Fibroblast of skin of right biceps (primary cell): ENCODE measurements around the gene KRT32.
"Not testable (repeated sequence)": the region's sequence is repeated elsewhere in the genome, so short reads cannot be mapped to it uniquely, and the experiment has no call there.

Experiments
- DNase-seq: peaks from one replicate; pipeline ENCODE4 v3.0.0-alpha.2; 2013

Gene KRT32

DNA sequence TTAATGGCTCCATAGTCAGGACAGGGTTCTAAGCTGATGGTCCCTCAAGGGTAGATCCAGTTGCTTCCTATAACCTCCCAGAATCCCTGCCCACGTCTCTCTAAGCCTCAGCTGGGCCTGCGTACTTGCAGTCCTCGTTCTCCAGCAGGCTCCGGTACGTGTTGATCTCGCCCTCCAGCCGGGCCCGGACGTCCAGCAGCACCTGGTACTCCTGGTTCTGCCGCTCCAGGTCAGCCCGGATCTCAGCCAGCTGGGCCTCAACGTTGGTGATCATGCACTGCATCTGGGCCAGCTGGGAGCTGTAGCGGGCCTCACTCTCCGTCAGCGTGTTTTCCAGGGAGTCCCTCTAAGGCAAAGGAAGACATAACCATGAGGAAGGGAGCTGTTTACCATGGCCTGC lies 4.5 kb downstream of the KRT32 start:
- DNase-seq, result no peak

DNA sequence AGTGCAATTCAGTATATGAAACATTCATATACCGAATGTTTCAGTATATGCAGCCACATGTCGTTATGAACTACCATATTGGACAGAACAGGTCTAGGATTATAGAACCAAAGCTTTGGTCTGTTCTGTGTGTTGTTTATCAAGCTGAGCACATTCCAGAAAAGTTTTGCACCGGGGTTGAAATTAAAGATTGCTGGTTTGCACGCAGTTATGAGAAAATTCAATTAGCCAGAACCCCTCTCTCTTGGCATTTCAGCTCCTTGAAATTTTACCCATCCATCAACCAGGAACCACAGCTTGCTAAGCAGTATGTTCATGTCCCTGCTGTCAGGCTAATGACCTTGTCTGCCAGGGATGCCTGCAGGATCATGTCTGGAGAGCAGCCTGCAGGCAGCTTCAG lies 9.5 kb downstream of the KRT32 start:
- no peak for DNase-seq

DNA sequence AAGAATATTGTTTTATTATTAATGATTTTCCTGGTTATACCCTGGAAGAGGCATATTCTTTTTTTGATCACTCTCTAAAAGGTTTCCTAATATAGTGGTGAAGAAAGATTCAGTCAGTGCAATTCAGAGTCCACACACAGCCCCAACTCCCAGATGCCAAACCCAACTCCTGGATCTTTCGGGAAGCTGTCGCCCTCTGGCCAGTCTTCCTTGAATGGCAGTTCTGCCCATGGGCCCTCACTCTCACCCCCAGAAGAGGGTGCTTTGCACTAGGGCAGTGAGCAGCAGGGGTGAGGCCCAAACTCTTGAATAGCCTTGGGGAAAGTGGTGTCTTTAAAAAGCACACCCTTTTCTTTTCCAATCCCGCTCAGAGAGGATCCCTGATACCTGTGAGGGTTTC lies 11.0 kb downstream of the KRT32 start:
- peak; percentile 9 for DNase-seq

DNA sequence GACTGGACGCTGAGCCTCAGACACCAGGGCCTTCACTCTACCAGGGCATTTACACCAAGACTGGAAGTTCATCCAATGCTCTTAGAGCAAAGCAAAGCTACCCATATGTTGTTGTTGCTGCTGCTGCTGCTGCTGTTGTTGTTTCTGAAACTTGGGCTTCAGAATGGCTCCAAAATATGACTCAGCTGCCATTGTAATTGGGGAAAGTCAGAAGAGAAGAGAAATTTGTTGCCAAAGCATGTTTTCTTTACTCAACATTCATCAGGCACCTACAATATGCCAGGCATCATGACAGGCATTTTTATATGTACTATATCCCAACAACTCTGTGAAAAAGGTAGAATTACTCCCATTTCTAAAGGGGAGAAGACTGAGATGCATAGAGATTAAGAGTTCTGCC lies 11.9 kb downstream of the KRT32 start:
- DNase-seq, result peak; percentile 5

DNA sequence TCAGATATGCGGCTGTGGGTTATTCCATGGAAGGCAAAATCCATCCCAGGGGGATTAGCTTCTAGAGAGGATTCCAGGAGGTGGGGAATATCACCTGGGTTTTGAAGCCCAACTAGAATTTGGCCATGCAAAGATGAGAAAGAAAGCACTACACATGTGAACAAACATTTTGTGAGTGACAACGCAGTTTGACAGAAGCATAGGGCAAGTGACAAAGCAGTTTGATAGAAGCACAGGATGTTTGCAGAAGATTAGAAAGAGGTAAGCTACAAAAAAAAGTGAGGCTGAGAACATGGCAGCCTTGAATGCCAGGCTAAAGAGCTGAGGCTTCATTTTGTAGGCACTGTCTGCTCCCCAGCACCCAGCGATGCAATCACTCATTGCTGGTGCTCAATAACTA lies 14.1 kb downstream of the KRT32 start:
- DNase-seq, result no peak

DNA sequence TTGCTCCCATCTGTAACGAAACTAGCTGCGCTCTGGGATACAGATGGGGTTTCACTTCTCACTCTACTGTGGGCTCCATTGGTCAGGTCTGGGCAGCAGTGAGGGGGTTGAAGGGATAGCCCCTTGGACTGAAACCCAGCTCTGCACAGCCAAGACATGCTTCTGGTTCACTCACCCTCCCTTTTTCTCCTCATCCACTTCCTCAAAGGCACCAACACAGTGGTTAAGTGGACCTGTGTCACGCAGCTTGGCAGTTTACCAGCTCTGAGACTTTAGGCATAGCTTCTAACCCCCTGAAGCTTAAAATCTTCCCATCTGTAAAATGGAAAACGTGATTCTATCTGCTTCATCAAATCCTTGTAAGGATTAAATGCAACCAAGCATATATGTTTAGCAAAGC lies 14.9 kb downstream of the KRT32 start:
- no peak for DNase-seq

DNA sequence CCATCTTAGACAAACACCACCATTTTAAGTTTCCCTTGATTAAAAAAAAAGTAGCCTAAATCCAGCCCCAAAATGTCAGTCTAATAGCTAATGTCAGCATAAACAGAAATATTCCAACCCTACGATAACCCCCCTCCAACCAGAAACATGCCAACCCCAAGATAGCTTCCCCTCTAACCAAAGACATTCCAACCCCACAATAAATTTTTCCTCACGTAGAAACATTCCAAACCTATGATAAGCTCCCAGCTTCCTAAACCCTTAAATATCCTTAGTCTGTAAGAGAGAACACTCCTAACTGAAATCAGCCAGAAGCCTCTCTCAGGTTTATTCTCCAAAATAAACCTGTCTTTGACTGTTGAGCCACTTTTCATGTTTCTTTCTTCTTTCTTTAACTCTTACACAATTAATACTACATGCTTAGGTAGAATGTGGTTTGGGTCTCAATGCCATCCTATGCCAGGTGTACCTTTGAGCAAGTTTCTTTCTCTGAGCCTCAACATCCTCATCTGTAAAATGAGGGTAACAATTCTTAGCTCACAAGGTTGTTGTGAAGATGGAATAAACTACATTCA lies 15.9 kb downstream of the KRT32 start:
- DNase-seq, result peak; percentile 77

DNA sequence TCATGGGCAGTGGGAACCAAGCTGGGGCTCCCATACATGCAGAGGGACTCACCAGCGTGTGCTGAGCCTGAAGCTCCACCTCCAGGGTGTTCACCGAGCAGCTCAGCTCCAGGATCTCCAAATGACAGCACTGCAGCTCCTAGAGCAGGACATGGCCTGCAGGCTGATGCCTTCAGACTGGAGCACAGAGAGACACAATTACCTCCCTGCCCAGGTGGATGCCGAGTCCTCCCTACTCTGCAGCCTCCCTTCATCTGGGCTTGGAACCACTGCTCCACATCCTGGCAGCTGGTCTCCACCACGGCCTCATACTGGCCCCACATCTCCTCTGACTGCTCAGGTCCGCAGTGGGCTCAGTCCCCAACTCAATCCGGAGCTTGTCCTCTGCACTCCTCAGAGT lies 18.2 kb downstream of the KRT32 start:
- DNase-seq, result no peak

DNA sequence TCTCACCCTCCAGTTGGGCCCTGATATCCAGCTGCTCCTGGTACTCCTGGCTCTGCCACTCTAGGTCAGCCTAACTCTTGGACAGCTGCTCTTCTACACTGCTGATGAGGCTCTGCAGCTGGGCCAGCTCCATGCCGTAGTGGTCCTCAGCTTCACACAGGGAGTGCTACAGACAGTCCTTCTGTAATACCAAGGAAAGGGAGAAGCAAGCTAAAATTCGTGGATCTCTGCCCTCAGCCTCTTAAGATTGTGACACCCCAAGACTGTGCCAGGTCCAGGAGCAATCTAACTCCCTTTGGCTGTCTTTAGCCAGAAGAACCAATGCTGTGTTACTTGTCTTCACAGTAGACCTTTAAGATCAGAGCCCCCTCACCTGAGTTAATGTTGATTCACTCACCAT lies 18.7 kb downstream of the KRT32 start:
- DNase-seq, result no peak

DNA sequence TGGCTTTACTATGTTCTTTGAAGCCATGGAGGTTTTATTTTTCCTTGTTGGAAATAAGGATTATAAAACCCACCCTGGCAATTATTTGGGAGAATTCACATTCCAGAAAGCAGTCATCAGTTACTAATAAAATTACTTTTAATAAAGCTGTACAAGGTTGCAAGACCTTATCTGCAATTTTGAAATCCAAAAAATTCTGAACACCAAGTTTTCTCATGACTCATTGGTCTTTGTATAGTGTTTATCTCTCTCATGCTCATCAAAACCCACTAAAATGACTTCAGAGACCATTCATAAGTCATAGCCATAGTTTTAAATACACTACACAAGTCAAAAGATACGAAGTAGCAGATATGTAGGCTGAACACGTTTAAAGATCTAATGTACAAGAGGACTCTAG lies 20.4 kb downstream of the KRT32 start:
- DNase-seq, result peak; percentile 77

DNA sequence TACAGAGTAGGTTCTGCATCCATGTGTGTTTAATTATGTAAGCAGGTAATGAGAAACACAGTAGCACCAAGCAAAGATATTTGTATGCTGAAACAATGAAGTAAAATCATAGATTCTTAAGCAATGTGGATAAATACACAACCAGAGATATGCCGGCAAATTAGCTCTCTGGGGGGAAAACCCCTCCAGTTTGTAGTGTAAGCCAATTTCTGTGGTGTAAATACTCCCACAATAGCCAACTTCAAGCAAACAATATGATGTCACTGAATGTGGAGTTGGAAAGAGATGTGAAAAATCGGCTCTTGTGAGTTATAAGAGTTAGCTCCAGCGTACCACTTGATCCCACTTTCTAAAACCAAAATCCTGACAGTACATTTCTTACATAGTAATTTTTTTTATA lies 22.5 kb downstream of the KRT32 start:
- no peak for DNase-seq

DNA sequence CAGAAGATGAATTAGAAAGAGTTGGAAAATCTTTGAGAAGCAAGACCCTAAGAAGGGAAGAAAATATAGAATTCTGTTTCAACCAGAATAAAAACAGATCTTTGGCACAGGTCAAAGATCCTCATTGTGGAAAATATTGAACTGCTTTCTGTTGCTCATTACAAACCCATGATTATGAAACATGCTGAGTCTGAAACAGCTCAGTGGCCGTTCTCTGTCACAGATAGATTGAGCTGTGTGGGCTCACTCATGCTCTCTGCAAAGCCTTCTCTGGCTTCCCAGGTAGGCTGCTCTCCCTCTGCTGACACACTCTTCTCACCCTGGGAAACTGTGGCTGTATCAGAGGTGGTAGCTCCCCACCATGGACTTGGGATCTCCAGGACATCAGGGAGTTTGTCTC lies 23.0 kb downstream of the KRT32 start:
- DNase-seq, result no peak

DNA sequence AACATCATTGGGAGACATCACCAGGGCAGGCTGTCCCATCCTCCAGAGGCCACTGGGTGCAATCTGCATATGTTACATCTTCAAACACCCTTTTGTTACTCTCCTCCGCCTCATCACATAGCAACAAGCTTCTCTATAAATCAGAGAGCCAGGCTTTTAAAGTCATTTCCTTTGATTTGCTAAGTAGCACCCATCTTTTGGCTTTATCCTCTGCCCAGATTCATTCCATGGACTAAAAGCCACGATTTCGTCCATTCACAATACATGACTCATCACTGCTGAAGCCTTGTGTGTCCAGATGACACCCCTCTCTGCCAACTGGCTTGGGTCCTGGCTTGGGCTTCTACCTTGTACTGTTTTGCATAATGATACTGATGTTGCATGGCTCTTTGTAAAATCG lies 24.4 kb downstream of the KRT32 start:
- peak; percentile 49 for DNase-seq

DNA sequence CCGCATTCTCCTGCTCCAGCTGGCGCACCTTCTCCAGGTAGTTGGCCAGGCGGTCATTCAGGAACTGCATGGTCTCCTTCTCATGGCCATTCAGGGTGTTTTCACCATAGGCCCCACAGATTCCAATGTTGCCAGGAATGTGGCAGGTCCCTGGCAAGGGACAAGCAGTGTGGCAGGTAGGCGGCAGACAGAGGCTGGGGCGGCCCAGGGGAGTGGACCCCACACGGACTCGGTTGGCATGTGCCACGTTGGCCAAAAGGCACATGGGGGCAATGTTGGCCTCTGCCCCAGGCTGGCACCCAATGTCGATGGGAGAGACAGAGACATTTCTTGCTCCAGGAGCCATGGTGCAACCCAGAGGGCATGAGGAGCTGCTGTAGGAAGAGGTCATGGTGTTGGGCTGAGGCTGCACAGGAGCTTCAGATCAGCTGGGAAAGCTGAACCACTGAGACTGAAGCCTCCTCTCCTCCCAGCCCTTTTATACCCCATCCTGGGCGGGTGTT lies 26.6 kb downstream of the KRT32 start, which contains the start of gene KRT38:
Gene KRT38 (minus strand): TSS at position 453 of the 503 bp plus-strand sequence. CDS start 62 bp downstream, at position 391.
- no peak for DNase-seq

DNA sequence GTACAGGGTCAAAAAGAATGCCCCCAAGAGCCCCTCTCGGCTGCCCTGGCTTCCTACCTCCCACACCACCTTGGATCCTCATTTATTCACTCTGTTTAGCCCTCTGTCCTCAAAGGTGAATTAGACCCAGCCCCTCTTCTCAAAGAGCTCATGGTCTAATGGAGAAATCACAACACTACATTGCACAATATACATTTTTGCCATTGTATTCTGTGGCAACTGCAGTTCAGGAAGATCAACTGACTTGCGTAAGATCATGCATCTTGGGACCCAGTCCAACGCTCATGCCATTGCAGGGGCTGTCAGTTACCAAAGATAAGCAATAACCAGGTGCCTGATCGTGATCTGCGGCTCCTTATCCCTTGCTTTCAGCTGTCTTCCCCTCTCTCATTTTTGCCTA lies 27.8 kb downstream of the KRT32 start:
- no peak for DNase-seq

DNA sequence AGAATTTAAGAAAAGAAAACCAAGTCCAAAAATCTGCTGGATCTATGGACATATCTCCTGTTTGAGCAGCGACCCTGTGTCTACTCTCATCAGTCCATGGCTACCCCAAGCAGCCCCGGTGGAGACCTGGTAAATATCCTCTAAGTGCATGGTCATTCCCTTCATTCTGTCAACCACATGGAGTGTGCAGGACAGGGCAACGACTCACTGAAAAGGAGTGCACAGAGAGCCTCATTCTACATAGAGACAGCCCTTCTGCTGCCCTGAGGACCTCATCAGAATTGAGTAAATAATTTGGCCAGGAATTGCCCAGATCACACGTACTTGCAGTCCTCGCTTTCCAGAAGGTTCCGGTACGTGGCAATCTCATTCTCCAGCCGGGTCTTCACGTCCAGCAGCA lies 29.4 kb downstream of the KRT32 start:
- DNase-seq, result no peak

DNA sequence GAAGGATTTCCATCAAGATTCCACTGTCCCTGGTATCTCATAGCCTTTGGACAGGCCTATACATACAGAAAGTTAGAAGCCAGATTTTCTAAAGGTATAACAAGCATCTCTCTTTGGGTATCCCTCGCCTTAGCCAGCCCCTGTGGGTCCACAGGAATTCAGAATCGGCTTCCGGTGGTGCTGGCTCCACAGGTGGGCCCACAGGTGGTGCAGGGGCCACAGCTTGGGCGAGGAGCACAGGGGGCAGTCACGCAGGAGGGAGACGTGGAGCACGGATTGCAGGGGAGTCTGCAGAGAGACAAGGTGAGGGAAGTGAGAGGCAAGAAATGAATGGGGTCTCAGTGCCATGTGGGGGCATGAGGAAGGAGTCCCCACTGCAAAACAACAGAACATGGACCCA lies 29.9 kb downstream of the KRT32 start:
- DNase-seq, result no peak

DNA sequence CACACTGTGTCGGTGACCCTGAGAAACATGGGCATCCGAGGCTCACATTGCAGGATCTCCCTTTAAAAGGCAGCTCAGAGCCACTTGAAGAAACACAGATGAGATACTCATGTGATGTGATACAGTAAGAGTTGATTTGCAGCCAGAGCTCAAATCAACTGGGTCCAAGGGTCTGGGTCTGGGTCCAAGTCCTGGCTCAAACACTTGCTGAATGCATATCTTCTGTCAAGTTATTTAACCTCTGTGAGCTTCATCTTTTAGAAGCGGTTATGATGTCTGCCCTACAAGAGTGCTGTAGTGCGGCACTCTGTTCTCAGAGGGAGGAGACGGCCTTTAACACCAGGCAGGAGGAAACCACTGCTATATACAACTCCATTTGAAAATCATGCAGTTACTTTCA lies 32.8 kb downstream of the KRT32 start:
- no peak for DNase-seq

DNA sequence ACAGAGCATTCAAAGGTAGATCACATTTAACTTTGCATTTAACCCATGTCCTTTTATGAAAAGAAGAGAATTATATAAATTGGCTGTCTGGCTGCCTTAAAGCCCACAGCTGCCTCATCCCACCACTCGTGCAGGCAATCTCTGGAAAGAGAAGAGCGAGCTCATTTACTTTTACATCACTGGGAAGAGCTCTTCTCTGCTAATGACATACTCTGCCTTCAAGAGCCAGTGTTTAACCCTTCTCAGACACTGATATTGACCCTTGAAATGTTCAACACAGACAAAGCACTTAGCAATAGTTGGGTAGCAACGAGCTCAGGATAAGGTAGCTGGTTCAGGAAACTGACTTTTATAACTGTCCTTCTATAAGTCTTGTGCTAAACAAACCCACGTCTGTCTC lies 33.2 kb downstream of the KRT32 start:
- no peak for DNase-seq

DNA sequence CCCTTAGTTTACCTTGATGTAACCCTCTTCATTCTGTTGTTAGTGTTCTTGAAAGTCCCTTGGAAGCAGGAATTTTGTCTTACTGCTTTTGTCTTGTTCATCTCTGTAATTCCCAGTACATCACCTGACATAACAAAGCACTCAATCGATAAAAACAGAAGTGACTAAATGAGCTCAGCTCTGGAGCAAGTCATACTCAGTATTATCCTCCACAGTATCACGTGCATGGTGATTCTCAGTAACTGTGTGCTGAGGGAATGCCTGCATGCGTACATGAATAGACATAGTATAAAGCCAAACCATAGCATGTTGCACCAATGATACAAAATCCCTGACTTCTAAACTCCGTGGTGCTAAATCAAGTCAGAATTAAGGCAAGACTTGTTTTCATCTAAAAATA lies 33.6 kb downstream of the KRT32 start:
- DNase-seq, result no peak

DNA sequence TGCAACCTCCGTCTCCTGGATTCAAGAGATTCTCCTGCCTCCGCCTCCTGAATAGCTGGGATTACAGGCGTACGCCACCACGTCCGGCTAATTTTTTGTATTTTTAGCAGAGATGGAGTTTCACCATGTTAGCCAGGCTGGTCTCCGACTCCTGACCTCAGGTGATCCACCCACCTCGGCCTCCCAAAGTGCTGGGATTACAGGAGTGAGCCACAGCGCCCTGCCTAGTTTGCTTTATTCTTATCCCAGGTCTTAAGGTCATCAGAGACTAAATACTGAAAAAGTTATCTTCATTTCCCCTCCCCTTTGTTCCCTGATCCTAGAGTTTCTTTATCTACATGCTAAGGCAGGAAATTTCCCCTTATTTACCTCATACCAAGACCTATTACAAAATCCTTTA lies 36.8 kb downstream of the KRT32 start:
- DNase-seq, result not testable (repeated sequence)

DNA sequence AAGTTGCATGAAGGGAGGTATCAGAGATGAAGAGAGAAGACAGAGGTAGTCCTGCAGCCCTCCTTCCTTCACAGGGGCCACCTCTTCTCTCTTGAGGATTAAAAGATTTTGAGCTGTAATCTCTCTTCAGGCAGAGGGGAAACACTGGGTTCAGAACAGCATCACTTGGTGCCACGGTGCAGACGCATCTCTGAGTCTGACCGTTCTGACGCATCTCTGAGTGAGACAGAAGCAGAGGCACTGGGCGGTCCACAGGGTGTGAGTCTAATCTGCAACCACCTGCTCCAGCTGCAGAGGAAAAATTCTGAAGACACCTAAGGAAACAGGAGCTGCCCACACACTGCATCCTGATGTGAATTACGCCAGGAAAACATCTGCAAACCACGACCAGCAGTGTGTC lies 37.5 kb downstream of the KRT32 start:
- DNase-seq, result no peak

DNA sequence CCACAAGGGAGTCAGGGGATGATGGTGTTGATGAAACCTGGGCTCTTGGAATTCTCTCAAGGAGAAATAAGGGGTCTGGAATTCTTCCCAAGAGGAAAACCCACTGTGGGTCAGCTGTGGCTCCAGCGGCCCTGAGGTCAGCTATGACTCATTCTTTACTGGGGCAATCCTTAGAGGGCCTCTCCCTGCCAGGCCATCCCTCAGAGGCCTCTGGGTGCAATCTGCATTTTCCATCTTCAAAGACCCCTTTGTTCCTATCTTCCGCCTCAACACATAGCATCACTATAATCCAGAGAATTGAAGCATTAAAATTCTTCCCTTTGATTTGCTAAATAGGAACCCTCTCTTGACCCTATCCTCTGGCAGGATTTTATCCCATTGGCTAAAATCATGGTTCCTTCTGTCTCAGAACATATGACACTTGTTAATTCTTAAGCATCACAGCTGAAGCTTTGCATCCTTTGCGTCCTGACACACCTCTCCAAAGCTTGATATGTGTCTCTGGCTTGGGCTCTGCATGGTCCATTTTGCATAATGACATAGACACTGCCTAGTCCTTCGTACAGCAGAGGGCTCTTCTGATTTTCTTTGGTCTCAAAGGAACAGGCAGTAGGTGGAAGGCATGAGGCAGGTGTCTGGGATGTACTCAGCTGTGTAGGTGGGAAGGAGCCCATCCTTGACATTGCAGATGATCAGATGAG lies 38.4 kb downstream of the KRT32 start:
- DNase-seq, result peak; percentile 27

DNA sequence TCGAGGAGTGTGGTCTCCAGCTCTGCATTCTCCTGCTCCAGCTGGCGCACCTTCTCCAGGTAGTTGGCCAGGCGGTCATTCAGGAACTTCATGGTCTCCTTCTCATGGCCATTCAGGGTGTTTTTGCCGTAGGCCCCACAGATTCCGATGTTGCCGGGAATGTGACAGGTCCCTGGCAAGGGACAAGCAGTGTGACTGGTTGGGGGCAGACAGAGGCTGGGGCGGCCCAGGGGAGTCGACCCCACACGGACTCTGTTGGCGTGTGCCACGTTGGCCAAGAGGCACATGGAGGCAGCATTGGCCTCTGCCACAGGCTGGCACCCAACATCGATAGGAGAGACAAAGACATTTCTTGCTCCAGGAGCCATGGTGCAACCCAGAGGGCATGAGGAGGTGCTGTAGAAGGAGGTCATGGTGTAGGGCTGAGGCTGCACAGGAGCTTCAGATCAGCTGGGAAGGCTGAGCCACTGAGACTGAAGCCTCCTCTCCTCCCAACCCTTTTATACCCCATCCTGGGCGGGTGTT lies 43.0 kb downstream of the KRT32 start, which contains the start of gene KRT37:
Gene KRT37 (minus strand): TSS at position 475 of the 525 bp plus-strand sequence. CDS start 62 bp downstream, at position 413.
- DNase-seq, result no peak
